Loucy (cell line): ENCODE results near the gene PDE11A.

Experiments
- H2AFZ ChIP-seq: fragments of 200-600 bp; sonication (generic); 2 replicates; pipeline ENCODE4 v1.6.0; 2016; ENCODE audit warnings: antibody characterized with exemption, mild to moderate bottlenecking, low read length, moderate library complexity
- H3F3A ChIP-seq: fragments of 200-600 bp; 2 replicates; pipeline ENCODE4 v1.6.0; 2016; ENCODE audit warnings: antibody characterized with exemption, low read depth, mild to moderate bottlenecking
- H3K27me3 ChIP-seq: fragments of 200-600 bp; sonication (generic); 2 replicates; pipeline ENCODE4 v1.6.1; 2014; ENCODE audit warnings: low read length, mild to moderate bottlenecking; ENCODE audit not compliant: insufficient read depth, poor library complexity, severe bottlenecking
- H3K36me3 ChIP-seq: fragments of 200-600 bp; sonication (generic); 2 replicates; pipeline ENCODE4 v1.6.1; 2016; ENCODE audit warnings: low read length; ENCODE audit not compliant: insufficient read depth
- H3K4me1 ChIP-seq: fragments of 200-600 bp; sonication (generic); 2 replicates; pipeline ENCODE4 v1.5.1; 2014; ENCODE audit warnings: low read length, mild to moderate bottlenecking; ENCODE audit not compliant: insufficient read depth, poor library complexity, severe bottlenecking
- H3K4me2 ChIP-seq: fragments of 200-600 bp; sonication (generic); 2 replicates; pipeline ENCODE4 v1.6.0; 2014; ENCODE audit warnings: antibody characterized with exemption, low read length, low read depth, mild to moderate bottlenecking; ENCODE audit not compliant: poor library complexity, severe bottlenecking
- H3K4me3 ChIP-seq: fragments of 200-600 bp; sonication (generic); 2 replicates; pipeline ENCODE4 v1.5.1; 2014; ENCODE audit warnings: low read length, mild to moderate bottlenecking, mixed read lengths; ENCODE audit not compliant: poor library complexity, severe bottlenecking
- H3K79me2 ChIP-seq: fragments of 200-600 bp; sonication (generic); 2 replicates; pipeline ENCODE4 v1.6.1; 2014; ENCODE audit warnings: low read length; ENCODE audit not compliant: insufficient read depth
- H3K9ac ChIP-seq: fragments of 200-600 bp; sonication (generic); 2 replicates; pipeline ENCODE4 v1.6.0; 2014; ENCODE audit warnings: mild to moderate bottlenecking, low read depth, low read length, moderate library complexity; ENCODE audit not compliant: poor library complexity, severe bottlenecking
- H3K9me2 ChIP-seq: fragments of 200-600 bp; sonication (generic); replicated peaks from 2 replicates; pipeline ENCODE4 v1.6.1; 2016; ENCODE audit warnings: low read depth, low read length, mixed read lengths
- H3K9me3 ChIP-seq: fragments of 200-600 bp; sonication (generic); 2 replicates; pipeline ENCODE4 v1.6.1; 2014; ENCODE audit warnings: mild to moderate bottlenecking, antibody characterized with exemption, low read length, low read depth; ENCODE audit not compliant: insufficient read depth
- H4K20me1 ChIP-seq: fragments of 200-600 bp; sonication (generic); 2 replicates; pipeline ENCODE4 v1.6.0; 2014; ENCODE audit warnings: antibody characterized with exemption, low read length, mild to moderate bottlenecking; ENCODE audit not compliant: insufficient read depth, poor library complexity, severe bottlenecking
- CTCF ChIP-seq: fragments of 200-600 bp; sonication (generic); conservative IDR thresholded peaks from 2 replicates; pipeline ENCODE4 v1.5.1; 2014; ENCODE audit warnings: mild to moderate bottlenecking, antibody characterized with exemption, low read length
- EZH2phosphoT487 ChIP-seq: fragments of 200-600 bp; IDR thresholded peaks from 2 replicates; pipeline ENCODE4 v1.6.1; 2018; ENCODE audit warnings: antibody characterized with exemption, mild to moderate bottlenecking, moderate library complexity, borderline replicate concordance

PDE11A gene

GRCh38 chr2:177585234-177585863, 487.2 kb downstream of the PDE11A start:
- Histone ChIP-seq H3K4me3 (no peak overlapping the region), H3K79me2 (no peaks in the 10 kb centered on the region), H3K4me2 (no peak overlapping the region), H3K9ac (no peak overlapping the region), H3F3A (no peaks in the 10 kb centered on the region), H3K9me3 (no peaks in the 10 kb centered on the region), H3K9me2 (no peaks in the 10 kb centered on the region), H3K27me3 (no peaks in the 10 kb centered on the region), H3K36me3 (no peaks in the 10 kb centered on the region), H3K4me1 (no peaks in the 10 kb centered on the region), H4K20me1 (no peaks in the 10 kb centered on the region), H2AFZ (peak overlapping the region; percentile 35; the same call in 1 of the 2 replicates)
- TF ChIP-seq EZH2phosphoT487 (no peak), CTCF (no peak)

- H3K4me1 ChIP-seq = no peaks in the 10 kb centered on the region
- no peaks in the 10 kb centered on the region for H3K27me3 ChIP-seq
- no peak overlapping the region for H2AFZ ChIP-seq
- H3K4me3 ChIP-seq = no peak overlapping the region
- no peaks in the 10 kb centered on the region for H3K9me3 ChIP-seq
- no peaks in the 10 kb centered on the region for H3K36me3 ChIP-seq
- no peak overlapping the region for H3K4me2 ChIP-seq
- H3F3A ChIP-seq = no peaks in the 10 kb centered on the region
- H3K79me2 ChIP-seq = no peaks in the 10 kb centered on the region
- H3K9ac ChIP-seq = no peak overlapping the region
- H3K9me2 ChIP-seq = no peaks in the 10 kb centered on the region
- TF ChIP-seq CTCF (no peak), EZH2phosphoT487 (no peak)
- H4K20me1 ChIP-seq = no peaks in the 10 kb centered on the region
These were observed 488.4 kb downstream of the PDE11A start for GRCh38 chr2:177584030-177584692.

- Histone ChIP-seq H3K9me2 (no peaks in the 10 kb centered on the region), H2AFZ (no peak overlapping the region), H3K4me1 (no peaks in the 10 kb centered on the region), H3K79me2 (no peaks in the 10 kb centered on the region), H3F3A (no peaks in the 10 kb centered on the region), H3K36me3 (no peaks in the 10 kb centered on the region), H3K9ac (no peak overlapping the region), H4K20me1 (no peaks in the 10 kb centered on the region), H3K9me3 (no peaks in the 10 kb centered on the region), H3K4me3 (no peak overlapping the region), H3K4me2 (no peak overlapping the region), H3K27me3 (no peaks in the 10 kb centered on the region)
- no peak for TF ChIP-seq EZH2phosphoT487
- no peak for TF ChIP-seq CTCF
These were observed 490.6 kb downstream of the PDE11A start for GRCh38 chr2:177582000-177582399.
